ENCODE data around the gene PCDHGA6.

The PCDHGA6 gene

GRCh38 chr5:141422742-141423291 lies 49.1 kb downstream of the PCDHGA6 start:
- no peak for DNase-seq

- DNase-seq = no peak
Measured at GRCh38 chr5:141427783-141428426, 54.2 kb downstream of the PCDHGA6 start.
